ENCODE data around the gene RAD51B.

The RAD51B gene

DNA sequence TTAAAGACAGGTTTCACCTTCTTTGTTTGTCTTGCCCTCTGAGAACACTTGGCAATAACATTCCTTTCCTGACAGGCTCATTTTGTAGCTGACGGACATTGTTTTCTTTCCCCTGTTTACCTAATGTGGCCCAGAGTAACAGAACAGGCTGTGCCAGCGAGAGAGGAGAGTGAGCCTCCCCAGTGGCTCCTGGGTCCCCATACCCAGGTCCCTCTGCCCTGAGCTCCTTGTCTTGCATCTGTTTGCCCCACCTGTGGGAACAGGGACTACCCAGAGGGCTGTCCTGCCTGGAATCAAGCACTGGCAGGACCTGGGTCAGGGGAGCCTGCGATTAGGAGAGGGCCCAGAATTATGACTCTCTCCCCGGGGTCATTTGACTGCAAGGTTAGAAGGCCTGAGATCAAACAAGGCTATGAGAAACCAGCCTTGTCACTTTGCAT lies 750.4 kb downstream of the RAD51B start:
- DNase-seq = no peak

DNA sequence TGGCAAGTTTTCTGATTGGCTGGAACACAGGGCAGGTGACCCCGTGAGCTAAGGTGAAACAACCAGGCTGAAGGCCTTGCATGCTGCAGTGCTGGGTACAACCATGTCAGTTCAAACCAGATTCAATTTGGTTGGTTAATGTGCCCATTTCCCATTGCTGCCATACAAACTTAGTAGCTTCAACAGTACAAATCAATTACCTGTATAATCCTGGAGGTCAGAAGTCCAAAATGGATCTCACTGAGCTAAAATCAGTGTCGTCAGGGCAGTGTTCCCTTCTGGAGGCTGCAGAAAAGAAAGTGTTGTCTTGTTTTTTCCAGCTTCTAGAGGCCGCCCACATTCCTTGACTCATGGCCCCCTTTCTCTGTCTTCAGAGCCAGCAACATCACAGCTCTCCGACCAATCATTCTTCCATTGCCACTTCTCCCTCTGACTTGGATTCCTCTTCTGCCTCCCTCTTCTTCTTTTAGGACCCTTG lies 751.6 kb downstream of the RAD51B start:
- DNase-seq = no peak

DNA sequence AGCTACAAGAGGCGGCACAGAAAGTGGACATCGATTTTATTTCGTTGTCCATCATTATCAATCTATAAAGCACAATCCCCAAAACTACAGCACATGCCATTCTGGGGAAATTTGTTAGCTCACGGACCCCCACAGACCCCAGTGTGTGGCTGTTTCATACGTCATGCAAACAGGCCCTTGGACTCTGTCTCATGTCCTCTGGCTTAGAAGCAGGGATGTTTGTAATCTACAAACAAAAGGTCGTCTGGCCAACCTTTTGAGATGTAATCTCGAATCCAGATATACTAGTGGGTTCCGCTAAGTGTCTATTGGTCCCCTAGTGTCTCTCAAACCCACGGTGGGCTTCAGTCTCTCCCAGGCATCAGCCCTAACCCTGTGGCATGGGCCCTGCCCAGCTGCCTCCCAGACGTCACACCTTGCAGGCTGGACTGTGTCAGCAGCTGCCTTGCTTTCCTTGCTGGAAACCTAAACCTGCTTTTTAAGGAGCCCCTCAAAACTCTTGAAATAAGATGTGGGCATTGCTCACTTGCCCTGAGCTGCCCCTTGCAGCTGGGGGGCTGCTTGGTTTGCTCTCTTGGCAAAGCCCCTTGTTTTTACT lies 752.4 kb downstream of the RAD51B start:
- no peak for DNase-seq

DNA sequence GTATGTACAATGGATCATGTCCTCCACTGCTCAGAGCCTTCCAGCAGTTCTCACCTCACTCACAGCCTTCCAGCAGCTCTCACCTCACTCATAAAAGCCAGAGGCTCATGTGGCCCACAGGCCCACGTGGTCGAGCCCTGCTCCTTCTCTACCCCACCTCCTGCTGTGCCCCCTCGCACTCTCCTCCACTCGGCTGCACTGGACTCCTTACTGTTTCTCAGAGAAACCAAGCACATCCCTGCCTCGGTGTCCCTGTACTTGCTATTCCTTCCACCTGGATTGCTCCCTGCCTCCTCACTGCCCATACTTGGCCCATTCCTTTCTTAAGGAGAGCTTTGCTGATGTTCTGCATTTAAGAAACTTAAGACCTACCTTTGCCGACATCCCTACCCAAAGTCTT lies 753.5 kb downstream of the RAD51B start:
- DNase-seq = no peak

DNA sequence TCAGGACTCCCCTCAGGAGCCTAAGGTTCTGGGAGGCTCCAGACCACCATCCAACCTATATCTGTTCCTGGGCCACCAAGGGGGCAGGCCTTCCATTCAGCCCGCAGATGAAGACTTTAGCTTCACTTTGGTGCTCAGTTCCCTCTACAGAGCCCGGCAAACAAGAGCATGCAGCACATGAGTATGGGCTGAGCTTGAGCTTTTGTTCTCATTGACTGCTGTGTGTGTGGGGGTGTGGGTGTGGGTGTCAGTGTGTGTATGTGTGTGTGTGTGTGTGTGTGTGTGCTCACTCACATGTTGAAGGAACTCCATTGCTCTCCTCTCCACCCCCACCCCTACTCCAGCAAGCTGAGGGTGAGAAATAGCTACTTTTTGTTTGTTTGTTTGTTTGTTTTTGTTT lies 754.1 kb downstream of the RAD51B start:
- DNase-seq = no peak

DNA sequence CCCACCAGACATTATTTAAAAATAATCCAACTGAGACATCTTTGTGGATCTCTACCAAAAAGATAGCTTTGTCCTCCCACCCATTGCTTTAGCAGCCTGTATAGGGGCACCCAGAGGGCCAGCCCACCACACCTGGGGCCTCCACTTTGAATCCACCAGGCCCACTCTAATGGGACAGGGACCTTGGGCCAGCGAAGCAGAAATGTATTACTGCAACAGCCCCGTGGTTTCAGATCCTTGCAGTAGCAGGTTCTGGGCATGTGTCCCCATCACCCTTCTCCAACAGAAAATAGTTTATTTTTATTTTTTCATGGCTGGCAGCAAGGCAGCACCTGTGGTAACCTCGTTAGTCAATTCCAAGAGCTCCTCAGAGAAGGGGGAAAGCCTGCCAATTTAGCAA lies 754.9 kb downstream of the RAD51B start:
- DNase-seq = no peak

DNA sequence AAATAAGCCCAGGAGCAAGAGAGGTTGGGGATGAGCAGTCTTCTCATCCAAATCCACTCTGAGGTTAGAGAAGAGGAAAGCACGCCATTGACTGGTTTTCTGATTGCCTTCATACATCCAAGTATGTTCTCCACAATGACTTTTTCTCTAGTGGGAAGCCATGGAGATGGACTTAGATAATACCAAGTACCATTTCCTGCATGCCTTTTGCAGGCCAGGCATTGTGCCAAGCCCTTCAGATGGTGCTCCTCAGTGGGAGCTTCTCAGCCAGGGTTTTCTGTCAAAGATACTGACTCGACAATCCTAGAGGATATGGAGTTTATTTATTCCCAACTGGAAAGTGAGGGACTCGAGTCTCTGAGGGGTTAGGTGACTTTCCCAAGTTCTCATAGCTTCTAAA lies 755.3 kb downstream of the RAD51B start:
- DNase-seq = no peak

DNA sequence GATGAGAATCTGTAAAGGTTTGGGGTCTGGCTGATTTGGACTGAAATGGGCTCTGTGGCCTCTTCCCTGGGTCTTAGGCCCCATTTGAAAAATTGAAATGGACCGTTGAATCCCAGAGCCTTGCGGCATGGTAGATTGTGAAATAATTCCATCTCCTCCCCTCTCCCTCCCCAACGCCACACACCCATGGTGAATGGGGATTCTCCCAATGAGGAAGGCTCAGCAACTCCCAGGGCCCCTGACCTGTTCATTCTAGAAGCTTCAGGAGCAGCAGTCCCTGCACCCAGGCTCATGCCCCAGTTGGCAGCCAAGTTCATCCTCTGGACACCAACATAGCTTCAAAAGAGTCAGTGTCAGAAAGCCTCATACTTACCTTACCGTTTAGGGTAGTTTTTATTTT lies 755.8 kb downstream of the RAD51B start:
- no peak for DNase-seq

DNA sequence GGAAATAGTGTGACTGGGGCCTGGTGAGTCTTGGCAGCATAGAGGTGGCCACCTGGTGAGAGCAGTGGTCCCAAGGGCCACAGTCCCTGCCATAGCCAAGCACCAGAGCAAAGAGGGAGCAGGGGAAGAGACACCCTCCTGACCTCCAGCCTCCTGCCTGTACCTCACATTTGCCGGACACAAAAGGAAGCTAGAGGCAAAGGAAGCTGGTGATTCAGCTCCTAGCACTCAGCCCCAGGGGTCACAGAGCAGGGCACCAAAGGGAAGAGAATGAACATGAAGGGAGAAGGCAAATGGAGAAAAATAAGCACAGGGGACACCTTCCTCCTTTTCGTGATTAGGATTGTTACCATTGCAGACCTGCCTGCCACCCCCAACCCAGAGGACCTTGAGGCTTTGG lies 756.5 kb downstream of the RAD51B start:
- DNase-seq = no peak

DNA sequence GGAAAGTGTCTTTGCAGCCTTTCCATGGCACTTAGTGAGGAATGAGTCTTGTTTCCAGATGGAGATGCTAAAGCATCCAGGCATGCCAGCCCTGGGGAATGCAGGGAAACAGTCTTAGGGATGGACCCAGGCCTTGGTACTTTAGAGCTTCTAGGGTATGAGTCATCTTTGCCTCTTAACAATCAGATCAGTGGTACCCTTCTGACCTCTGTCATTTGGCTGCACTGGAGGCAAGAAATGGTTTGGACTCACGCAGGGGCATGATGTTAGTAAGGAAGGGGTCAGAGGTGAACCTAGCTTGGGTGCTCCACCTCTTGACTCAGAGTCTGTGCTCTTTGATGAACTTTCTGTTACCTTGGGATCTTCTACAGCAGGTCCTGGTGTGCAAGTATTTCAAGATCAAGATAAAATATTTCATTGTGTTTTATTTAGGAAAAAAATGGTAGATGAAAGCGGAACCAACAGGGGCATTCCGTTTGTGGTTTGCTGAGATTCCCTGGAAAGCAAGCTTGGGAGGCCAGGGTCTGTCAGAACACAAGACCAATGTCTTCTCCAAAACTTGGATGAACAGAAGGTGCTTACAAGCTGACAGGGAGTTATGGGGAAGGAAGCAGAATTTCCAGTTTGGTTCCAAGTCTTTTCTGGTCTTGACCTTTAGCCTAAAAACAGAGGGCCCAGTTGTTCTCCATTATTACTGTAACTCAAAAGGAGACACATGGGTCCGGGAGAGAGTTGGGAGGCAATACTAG lies 757.1 kb downstream of the RAD51B start:
- DNase-seq = no peak

DNA sequence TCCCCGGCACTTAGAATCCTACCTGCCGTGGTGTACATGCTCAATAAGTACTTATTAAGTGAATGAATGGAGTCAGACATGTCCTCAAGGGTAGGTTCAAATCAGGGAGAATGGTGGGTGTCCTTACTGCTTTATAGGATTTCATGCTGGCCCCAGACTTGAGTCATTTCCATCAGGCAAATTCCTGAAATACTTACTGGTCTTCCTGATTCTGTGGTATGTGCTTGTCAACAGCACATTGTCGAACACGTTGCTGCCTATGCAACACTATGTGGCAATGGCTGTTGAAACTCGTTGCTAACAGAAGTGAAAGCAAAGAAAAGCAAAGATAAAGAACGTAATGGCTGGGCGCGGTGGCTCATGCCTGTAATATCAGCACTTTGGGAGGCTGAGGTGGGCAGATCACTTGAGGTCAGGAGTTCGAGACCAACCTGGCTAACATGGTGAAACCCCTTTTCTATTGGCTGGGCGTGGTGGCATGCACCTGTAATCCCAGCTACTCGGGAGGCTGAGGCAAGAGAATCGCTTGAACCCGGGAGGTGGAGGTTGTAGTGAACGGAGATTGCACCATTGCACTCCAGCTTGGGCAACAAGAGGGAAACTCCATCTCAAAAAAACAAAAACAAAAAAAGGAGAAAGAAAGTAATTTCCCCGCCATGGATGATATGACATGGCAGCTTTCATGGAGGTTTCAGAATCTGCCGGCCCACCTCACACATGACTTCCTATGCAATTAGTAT lies 758.4 kb downstream of the RAD51B start:
- no peak for DNase-seq

DNA sequence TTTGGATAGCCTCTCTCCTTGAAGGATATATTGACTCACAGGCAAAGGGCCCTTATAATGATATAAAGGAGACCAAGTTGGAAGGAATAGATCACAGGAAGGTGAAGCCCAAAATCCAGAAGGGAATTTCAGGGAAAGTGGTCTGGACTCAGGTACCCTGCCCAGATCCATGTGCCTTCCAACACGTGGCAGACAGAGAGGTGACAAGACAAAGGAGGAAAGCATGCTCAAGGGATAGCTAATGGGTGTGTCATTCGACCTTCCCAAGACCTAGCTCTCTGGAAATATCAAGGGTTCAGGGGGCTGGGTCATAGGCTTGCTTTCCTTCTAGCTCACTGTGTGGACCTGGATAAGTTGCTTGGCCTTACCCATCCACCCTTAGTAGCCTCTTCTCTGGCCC lies 759.0 kb downstream of the RAD51B start:
- no peak for DNase-seq

DNA sequence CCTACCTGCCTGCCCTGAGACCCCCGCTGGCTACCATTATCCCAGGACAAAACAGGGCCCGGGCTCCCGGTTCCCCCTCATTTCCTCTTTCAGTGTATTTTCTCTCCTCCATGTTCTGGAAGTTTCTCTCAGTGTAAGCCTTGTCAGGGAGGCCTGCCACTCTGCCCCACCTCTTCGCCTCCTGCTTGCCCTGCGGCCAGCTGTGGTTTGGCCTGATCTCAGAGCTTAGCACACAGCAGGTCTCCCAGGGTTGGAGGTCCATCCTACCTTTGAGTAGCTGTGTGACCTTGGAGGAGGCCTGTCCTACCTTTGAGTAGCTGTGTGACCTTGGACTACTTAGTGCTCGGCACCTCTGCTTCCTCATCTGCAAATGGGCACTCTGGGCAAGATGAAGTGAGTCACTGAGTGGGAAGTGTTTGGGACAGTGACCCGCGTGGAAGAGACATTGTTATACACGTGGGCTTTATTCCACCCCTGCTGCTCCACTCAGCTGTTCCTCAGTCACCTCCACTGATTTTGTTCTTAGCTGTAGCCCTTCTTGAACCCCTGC lies 760.6 kb downstream of the RAD51B start:
- DNase-seq = no peak

DNA sequence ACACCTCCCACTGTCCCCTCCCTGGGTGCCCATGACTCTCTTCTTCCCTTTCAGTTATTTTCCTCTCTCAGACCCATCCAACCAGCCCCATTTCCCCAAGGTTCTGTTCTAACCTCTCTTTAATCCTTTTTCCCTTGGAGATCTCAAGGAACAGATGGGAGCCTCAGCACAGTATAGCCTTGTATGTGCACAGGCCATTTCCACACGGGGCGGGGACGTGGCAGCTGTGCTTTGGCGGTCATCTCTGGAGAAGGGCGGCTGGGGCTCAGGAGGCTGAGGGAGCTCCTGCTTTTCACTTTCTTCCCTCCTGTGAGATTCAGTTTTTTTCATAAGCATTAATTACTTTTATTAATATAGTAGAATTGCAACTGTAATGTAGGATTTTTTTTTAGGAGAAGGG lies 761.1 kb downstream of the RAD51B start:
- DNase-seq = no peak

DNA sequence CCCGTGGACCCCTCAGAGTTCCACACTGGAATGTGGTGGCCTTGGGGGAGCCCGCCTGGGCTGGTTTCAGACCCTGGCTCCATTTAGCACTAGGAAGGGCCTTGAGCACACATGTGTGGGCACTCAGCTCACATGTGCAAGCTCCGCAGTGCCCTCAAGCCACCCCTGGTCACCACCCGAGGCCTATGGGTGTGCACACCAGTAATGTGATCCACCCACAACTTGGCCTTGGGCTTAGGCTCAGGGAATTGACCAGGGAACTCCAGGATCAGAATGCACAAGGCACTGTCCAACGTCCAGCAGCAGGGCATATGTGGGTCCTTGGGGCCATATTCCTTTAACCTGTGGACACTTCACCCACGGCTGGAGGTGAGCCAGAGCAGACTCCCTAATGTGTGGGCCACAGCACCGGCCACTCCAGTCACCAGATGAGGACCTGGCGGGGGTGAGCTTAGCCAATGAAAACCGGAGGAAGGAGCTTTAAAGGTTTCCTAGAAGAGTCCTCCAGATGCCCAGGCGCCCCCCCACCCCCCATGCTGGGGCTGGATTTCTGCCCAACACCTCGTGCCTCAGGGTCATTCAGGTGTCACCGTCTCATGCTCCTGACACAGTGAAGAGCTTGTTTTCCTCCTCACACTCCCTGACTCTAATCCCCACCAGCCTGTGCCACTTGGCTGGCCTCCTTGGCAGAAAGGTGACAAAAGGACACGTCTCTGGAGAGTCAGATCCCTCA lies 764.1 kb downstream of the RAD51B start:
- no peak for DNase-seq

DNA sequence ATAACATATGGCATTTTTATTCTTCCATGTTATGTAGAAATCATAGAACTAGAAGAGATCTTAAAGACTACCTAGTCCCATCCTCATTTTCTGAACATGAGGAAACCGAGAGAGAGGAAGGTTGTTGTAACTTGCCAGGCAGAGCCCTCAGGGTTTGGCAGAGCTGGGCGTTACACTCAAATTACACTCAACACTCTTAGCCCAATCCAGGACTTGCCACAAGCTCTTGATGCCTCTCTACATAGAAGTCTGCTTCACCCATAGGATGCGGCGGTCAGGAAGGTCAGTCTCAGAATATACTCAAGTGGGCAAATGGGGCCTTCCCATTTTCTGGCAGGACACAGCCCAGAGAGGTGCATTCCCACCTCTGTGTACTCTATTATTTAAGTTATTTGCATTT lies 765.2 kb downstream of the RAD51B start:
- DNase-seq = no peak

DNA sequence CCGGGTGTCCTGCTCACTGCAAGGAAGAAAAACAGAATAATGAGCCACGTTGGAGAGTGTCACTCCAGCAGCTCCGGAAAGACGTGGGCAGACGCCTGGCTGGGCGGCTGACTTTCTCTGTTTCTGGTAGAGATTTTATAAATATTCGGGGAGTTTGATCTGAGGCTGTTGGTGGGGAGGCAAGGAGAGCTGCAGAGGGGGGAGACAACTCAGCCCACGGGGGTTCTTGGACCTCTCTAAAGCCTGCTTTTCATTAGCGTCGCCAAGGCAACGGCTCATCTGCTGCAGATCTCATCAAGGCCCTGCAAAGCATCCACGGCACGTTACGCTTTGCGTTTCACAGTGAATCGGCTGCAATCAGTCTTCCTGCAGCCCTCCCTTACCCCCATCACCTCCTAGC lies 766.1 kb downstream of the RAD51B start:
- DNase-seq = no peak

DNA sequence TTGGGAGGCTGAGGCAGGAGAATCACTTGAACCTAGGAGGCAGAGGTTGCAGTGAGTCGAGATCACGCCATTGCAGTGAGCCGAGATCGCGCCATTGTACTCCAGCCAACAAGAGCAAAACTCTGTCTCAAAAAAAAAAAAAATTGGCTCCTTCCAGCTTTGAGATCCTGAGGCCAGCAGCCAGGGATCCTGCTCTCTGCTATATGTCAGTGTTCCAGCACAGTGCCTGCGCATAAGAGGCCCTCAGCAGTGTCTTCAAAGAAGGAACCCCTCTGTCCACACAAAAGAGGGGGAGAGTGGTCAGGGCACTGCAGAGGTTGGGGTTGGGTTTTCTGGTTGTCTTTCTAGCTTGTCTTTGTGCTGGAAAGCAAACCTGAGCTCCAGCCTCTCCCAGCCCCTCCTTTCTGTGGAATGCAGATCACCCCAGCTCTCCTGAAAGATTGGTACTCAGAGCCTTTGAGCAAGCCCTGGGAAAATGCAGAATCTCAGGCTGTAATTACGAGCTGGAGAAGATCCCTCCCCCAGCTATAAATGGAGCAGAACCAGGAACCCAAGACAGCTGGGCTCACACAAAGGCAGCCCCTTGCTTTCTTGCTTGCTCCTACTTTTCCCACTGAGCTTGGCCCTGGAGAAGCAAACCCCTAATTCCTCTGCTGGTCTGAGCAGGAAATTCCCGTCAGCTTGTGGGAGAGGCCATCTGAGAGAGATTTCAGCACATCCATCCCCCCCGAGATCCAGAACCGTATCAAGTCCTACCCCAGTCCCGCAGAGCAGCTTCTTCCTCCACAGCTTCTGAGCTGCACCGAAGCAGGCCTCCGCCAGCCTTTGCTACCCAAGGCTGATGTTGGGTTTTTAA lies 767.5 kb downstream of the RAD51B start:
- no peak for DNase-seq

DNA sequence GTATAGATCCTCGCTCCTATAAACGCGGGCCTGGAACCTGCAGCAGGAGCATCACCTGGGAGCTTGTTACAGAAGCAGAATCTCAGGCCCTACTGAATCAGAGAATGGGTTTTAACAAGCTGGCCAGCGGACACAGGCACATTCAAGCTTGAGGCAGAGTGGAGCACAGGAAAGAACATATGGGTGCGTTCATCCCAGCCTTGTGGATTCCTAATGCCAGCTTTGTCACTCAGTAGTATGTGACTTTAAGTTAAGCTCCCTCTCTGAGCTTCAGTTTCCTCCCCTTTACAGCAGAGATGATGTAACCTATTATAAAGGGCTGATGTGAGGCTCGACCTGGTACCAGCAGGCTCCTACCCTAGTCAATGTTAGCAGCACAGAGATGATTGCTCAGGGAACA lies 768.4 kb downstream of the RAD51B start:
- no peak for DNase-seq

DNA sequence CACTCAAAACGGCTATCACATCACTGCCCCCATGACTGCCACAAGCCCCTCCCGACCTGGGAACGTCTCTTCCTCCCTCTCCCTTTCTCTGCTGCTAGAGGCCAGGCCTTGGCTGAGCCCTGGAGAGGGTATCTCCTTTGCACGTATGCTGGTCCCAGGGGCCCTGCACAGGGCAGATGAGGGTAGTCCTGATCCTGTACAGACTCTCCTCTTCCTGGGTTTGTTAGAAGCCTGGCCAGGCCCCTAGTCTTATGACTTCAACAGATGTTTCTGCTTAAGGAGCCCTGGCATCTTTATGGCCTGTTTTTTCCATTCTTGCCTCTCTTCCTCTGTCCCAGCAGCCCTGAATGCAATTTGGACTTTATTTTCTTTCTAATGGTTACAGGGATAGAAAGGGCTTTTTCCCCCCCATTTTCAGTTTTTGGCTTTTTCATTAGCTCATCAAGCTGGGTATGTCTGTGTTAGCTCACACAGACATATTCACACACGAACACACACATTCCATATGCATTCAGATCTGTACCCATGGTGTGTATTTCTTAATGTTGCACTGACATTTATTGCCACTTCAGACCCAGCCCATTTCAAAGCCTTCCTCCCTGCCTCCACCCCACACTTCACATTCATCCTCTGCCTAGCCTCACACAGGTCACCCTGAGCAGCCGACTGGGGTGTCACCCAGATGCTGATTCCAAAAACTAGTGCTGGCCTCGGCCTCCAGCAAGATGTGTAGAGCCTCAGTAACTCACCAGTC lies 770.0 kb downstream of the RAD51B start:
- no peak for DNase-seq

DNA sequence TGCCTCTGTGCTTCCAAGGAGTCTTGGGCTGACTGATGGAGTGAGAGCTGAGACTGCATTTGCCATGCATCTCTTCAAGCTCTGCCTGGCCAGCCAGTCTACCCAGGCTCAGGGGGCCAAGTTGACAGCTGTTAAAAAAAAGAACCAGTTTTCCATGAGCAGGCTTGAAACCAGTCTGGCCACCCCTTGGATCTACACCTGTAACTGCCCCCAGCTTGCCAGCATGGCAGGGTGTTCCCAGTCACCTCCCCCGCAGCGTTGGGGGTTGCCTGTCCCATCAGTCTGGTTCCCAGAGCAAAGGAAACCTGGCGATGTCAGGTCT lies 770.6 kb downstream of the RAD51B start:
- DNase-seq = no peak

DNA sequence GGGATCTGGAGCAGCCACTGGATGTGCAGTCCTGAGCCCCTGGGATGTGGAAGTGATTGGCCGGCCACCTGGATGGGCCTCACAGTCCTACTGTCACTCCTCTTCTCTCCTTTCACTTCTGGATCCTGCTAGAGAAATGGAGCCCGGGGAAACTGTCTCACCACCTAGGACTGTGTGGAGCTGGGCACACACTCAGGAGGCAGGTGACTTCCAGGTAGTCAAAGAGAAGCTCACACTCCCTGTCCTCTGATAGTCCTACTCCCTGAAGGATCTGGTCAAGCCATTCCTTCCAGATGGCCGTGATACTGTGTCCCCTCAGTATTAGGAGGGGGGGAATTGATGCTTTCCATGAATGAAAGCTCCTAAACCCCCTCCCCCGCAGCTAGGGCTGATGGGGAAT lies 772.2 kb downstream of the RAD51B start:
- no peak for DNase-seq
